Activated naive CD4-positive, alpha-beta T cell treated with anti-CD3 and anti-CD28 coated beads, Interleukin-2, amount 50 U/mL, for 72 hours (primary cell): Measurements from ENCODE around the gene ARPC3. TPM values are rescaled to one million over a fixed set of nuclear protein-coding genes. Genes with fewer than 3 reads are reported as not detected.
"Not testable (repeated sequence)": the region's sequence is repeated elsewhere in the genome, so short reads cannot be mapped to it uniquely, and the experiment has no call there.

Experiments
- ATAC-seq, 2 donors: fragments of 150-1000 bp; cut with Tn5 transposase; 2 replicates each; pipeline ENCODE4 v1.10.0; 2021; ENCODE audit warnings: mild to moderate bottlenecking in 2 of 2, moderate library complexity in 2 of 2
- DNase-seq, 2 donors: peaks; one replicate each; pipeline ENCODE4 v3.0.0; 2021 to 2022; ENCODE audit warnings: low spot score in 2 of 2
- H3K27ac Mint-ChIP-seq, 2 donors: one replicate each; pipeline ENCODE4 v1.8.0; 2022; ENCODE audit warnings: mild to moderate bottlenecking in 2 of 2, mixed read lengths in 2 of 2
- H3K36me3 Mint-ChIP-seq, 2 donors: one replicate each; pipeline ENCODE4 v1.8.0; 2022; ENCODE audit warnings: mixed read lengths in 2 of 2
- H3K9me3 Mint-ChIP-seq, 2 donors: one replicate each; pipeline ENCODE4 v1.8.0; 2022; ENCODE audit warnings: mixed read lengths in 2 of 2
- total RNA-seq, 2 donors: library from RNA; stranded (reverse); gene quantifications; one replicate each; pipeline ENCODE4 v1.2.3, GENCODE V29; 2022

Gene ARPC3
- total RNA-seq, 2 donors from 2014 or later, result 298 to 315 TPM

GRCh38 chr12:110429676-110430075 is 20.5 kb downstream of the ARPC3 start:
- DNase-seq, H3K27ac Mint-ChIP-seq, H3K36me3 Mint-ChIP-seq, H3K9me3 Mint-ChIP-seq, ATAC-seq: not testable (repeated sequence)

- H3K36me3 Mint-ChIP-seq, result no peaks in the 10 kb centered on the region
- H3K9me3 Mint-ChIP-seq, result no peaks in the 10 kb centered on the region
- H3K27ac Mint-ChIP-seq, result no peak overlapping the region
- ATAC-seq, result no peak
- no peak for DNase-seq
These were observed 23.7 kb downstream of the ARPC3 start for GRCh38 chr12:110426406-110426805.

DNA sequence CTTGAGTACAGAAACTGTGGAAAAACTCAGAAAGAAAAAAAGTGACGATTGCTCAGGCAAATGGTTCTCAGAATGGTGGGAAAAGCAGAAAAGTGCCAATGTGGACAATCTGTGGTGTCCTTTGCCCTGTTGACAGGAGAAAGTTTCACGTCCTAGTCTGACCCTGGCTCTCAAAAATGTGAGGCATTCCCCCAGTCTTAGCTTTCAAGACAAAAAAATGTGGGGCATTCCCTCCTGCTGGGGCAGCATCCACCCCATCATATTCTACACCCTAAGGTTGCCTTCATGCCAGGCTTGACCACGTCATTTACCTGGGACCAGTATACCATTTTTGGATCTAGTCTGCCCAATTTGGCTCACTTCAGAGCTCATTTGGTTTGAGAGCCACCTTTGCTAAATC is 25.9 kb downstream of the ARPC3 start:
- no peak for ATAC-seq
- Mint-ChIP-seq H3K9me3 (no peaks in the 10 kb centered on the region), H3K27ac (no peak overlapping the region), H3K36me3 (no peaks in the 10 kb centered on the region)
- DNase-seq, result no peak

- Mint-ChIP-seq H3K27ac (no peak overlapping the region), H3K9me3 (no peaks in the 10 kb centered on the region), H3K36me3 (no peaks in the 10 kb centered on the region)
- ATAC-seq (no peak), DNase-seq (no peak)
These were observed 28.4 kb downstream of the ARPC3 start for GRCh38 chr12:110421701-110422100.

DNA sequence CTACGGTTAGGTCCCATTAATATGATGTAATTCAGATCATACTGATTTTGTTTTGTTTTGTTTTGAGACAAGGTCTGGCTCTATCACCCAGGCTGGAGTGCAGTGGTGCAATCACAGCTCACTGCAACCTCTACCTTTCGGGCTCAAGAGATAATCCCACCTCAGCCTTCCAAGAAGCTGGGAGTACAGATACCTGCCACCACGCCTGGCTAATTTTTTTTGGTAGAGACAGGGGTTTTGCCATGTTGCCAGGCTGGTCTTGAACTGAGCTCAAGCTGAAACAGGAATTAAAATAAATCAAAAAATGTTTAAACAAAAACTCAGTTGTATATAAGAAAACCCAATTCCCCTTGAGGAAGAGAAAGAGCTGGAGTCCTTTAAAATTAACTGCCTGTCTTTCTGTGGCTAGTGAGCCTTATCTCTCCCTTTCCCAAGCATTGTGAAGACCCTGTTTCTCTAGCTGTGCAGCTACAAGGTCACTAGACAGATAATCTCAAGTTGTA is 28.9 kb downstream of the ARPC3 start:
- Mint-ChIP-seq H3K9me3 (no peaks in the 10 kb centered on the region), H3K36me3 (no peaks in the 10 kb centered on the region), H3K27ac (no peak overlapping the region)
- ATAC-seq, result no peak
- no peak for DNase-seq

- H3K9me3 Mint-ChIP-seq, result not testable (repeated sequence)
These were observed 29.5 kb downstream of the ARPC3 start for GRCh38 chr12:110420644-110421043.

DNA sequence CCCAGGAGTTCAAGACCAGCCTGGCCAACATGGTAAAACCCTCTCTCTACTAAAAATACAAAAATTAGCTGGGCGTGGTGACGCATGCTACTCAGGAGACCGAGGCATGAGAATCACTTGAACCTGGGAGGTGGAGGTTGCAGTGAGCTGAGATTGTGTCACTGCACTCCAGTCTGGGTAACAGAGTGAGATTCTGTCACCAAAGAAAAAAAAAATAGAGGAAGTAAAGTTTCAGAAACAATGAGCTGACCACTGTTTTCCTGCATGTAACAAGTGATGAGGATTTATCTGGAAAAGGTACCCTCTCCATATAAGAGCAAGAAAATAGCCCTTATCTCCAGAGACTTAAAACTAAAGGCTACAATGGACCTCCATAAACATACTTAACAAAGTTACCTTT is 33.0 kb downstream of the ARPC3 start:
- DNase-seq, ATAC-seq, H3K36me3 Mint-ChIP-seq, H3K9me3 Mint-ChIP-seq, H3K27ac Mint-ChIP-seq: not testable (repeated sequence)

More at GRCh38 chr12:110420644-110421043, 29.5 kb downstream of the ARPC3 start:
- DNase-seq, H3K27ac Mint-ChIP-seq, ATAC-seq, H3K36me3 Mint-ChIP-seq: not testable (repeated sequence)

DNA sequence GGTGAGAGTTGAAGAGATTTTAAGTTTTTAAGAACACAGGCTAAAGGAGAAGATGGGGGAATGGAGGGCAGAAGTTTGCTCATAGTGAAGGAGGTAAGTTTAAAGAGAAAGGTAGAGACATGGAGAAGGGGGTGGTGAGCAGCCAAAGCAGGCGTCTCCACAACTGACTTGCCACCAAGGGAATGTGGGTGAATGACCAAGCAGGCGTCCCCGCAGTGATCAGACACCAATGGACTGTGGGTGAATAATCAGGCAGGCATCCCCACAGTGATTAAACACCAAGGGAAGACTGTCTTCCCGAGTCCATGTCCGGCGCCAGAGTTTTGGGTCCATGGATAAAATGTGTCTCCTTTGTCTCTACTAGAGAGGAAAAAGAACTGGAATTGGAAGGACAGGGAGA is 40.1 kb downstream of the ARPC3 start:
- DNase-seq, H3K36me3 Mint-ChIP-seq, H3K9me3 Mint-ChIP-seq, ATAC-seq, H3K27ac Mint-ChIP-seq: not testable (repeated sequence)

DNA sequence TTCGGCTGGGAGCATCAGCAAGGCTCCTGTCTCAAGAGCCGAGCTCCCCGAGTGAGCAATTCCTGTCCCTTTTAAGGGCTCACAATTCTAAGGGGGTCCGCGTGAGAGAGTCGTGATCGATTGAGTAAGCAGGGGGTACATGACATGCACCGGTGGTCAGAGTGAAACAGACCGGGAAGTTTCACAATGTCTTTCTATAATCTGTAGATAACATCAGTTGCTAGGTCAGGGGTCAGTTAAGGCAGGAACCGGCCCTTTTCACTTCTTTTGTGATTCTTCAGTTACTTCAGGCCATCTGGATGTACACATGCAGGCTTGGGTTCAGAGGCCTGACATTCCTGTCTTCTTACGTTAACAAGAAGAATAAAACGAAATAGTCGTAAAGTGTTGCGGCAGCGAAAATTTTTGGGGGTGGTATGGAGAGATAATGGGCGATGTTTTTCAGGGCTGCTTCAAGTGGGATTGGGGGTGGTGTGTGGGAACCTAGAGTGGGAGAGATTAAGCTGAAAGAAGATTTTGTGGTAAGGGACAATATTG is 44.9 kb downstream of the ARPC3 start:
- H3K36me3 Mint-ChIP-seq, result peaks cover 13 to 17% of the 10 kb centered on the region in 2 donors
- not testable (repeated sequence) for H3K9me3 Mint-ChIP-seq, ATAC-seq, DNase-seq, H3K27ac Mint-ChIP-seq

GRCh38 chr12:110403976-110404682 is 46.0 kb downstream of the ARPC3 start:
- Mint-ChIP-seq H3K27ac (peak overlapping the region in 1 of 2 donors; percentile 99), H3K36me3 (peaks cover 13 to 17% of the 10 kb centered on the region in 2 donors), H3K9me3 (no peaks in the 10 kb centered on the region)
- ATAC-seq (peak; percentile 57 to 67), DNase-seq (peak; percentile 77 to 82)

- DNase-seq (peak; percentile 86 to 89), ATAC-seq (peak; percentile 91 to 96)
- Mint-ChIP-seq H3K36me3 (peaks cover 13 to 17% of the 10 kb centered on the region in 2 donors), H3K9me3 (no peaks in the 10 kb centered on the region), H3K27ac (peak within 1 kb of the TSS in 1 of 2 donors; percentile 99)
These were observed 46.8 kb downstream of the ARPC3 start, which contains the start of gene ANAPC7 for GRCh38 chr12:110403146-110403975. ANAPC7 (minus strand) TSS chr12:110403708; CDS start chr12:110403627, 81 bp downstream.

Other genes with a start within 250 kb of the ARPC3 start
- gene ATP2A2, start 169.1 kb downstream of the ARPC3 start, total RNA-seq, result 100 to 1,000 TPM; 121 to 132 TPM
- 10 to 100 TPM; 63.1 to 64.8 TPM for gene ANAPC7, start 46.6 kb downstream of the ARPC3 start, total RNA-seq
- 10 to 100 TPM; 49.9 to 74.0 TPM for gene GPN3, start 17.9 kb upstream of the ARPC3 start, total RNA-seq
- gene FAM216A, start 18.5 kb upstream of the ARPC3 start, total RNA-seq, result 10 to 100 TPM; 17.4 to 41.5 TPM
- 100 to 1,000 TPM; 113 to 122 TPM for gene VPS29, start 51.8 kb upstream of the ARPC3 start, total RNA-seq
- 1 to 10 TPM; 1.9 to 2.0 TPM for gene RAD9B, start 52.0 kb upstream of the ARPC3 start, total RNA-seq
- gene PPTC7, start 133.0 kb upstream of the ARPC3 start, total RNA-seq, result 10 to 100 TPM; 40.4 to 46.7 TPM
- 10 to 100 TPM in 1 of 2 donors, 1 to 10 TPM in 1; 3.3 to 10.4 TPM for gene TCTN1, start 163.8 kb upstream of the ARPC3 start, total RNA-seq
- 1 to 10 TPM; 2.8 to 6.3 TPM for gene HVCN1, start 238.8 kb upstream of the ARPC3 start, total RNA-seq